KMS-11 (cell line): ENCODE data around the gene GPN2.
A peak's percentile ranks its signal among the peaks of the same experiment; 100 is the strongest.

Experiments used
- H2AFZ ChIP-seq: fragments of 200-600 bp; sonication (generic); 2 replicates; pipeline ENCODE4 v1.6.1; 2016; ENCODE audit warnings: antibody characterized with exemption, mixed run types, low read depth
- H3K27ac ChIP-seq: fragments of 200-600 bp; sonication (generic); 2 replicates; pipeline ENCODE4 v1.6.1; 2016; ENCODE audit warnings: mild to moderate bottlenecking, mixed run types
- H3K27me3 ChIP-seq: fragments of 200-600 bp; sonication (generic); 2 replicates; pipeline ENCODE4 v1.6.1; 2017; ENCODE audit warnings: mild to moderate bottlenecking, low read depth, mixed run types, moderate library complexity; ENCODE audit not compliant: insufficient read depth
- H3K36me3 ChIP-seq: fragments of 200-600 bp; sonication (generic); 2 replicates; pipeline ENCODE4 v1.6.1; 2017; ENCODE audit warnings: mild to moderate bottlenecking, mixed run types; ENCODE audit not compliant: insufficient read depth
- H3K4me1 ChIP-seq: fragments of 200-600 bp; sonication (generic); 2 replicates; pipeline ENCODE4 v1.6.1; 2016; ENCODE audit warnings: mild to moderate bottlenecking, low read depth, mixed run types; ENCODE audit not compliant: poor library complexity, severe bottlenecking
- H3K4me2 ChIP-seq: fragments of 200-600 bp; sonication (generic); 2 replicates; pipeline ENCODE4 v1.7.0; 2016; ENCODE audit warnings: mild to moderate bottlenecking, mixed run types
- H3K4me3 ChIP-seq: fragments of 200-600 bp; sonication (generic); IDR thresholded peaks from 2 replicates; pipeline ENCODE4 v1.6.1; 2017; ENCODE audit warnings: low read depth, low read length, mixed read lengths; ENCODE audit not compliant: insufficient read depth
- H3K79me2 ChIP-seq: fragments of 200-600 bp; sonication (generic); 2 replicates; pipeline ENCODE4 v1.6.1; 2016; ENCODE audit warnings: low read depth, mixed run types; ENCODE audit not compliant: insufficient read depth
- H3K9ac ChIP-seq: fragments of 200-600 bp; sonication (generic); 2 replicates; pipeline ENCODE4 v1.6.1; 2016; ENCODE audit warnings: mild to moderate bottlenecking, mixed run types
- H4K20me1 ChIP-seq: fragments of 200-600 bp; sonication (generic); 2 replicates; pipeline ENCODE4 v1.6.1; 2016; ENCODE audit warnings: mild to moderate bottlenecking, mixed run types; ENCODE audit not compliant: insufficient read depth
- CTCF ChIP-seq: fragments of 200-600 bp; sonication (generic); conservative IDR thresholded peaks from 2 replicates; pipeline ENCODE4 v1.6.1; 2017; ENCODE audit warnings: low read depth, mild to moderate bottlenecking, antibody characterized with exemption, low read length, moderate library complexity, mixed read lengths

Gene GPN2

DNA sequence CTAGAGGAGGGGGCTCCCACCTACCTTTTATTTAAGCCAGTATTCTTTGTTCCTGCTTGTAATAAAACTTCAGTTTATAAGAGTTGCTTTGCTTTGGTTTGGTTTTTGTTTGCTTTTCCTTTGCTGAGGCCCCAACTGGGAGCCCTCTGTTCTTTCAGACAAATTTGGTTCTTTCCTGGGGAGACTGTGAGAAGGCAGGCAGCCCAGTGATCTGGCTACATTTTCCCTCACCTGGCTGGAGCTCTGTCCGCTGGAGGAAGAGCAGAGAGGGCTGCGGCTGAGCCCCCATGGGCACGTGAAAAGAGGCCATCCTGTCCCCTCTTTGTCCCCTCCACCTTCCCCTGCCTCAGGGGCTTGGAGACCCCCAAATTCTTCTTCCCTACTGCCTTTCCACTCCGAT lies 34.4 kb downstream of the GPN2 start:
- Histone ChIP-seq H3K79me2 (no peaks in the 10 kb centered on the region), H3K4me3 (no peak overlapping the region), H3K4me2 (no peak overlapping the region), H3K27ac (no peak overlapping the region), H3K9ac (no peak overlapping the region), H3K36me3 (no peaks in the 10 kb centered on the region), H2AFZ (no peak overlapping the region), H3K4me1 (peaks cover 7% of the 10 kb centered on the region), H3K27me3 (no peaks in the 10 kb centered on the region), H4K20me1 (no peaks in the 10 kb centered on the region)
- no peak for TF ChIP-seq CTCF

- Histone ChIP-seq H3K4me3 (no peak overlapping the region), H3K27me3 (no peaks in the 10 kb centered on the region), H3K36me3 (no peaks in the 10 kb centered on the region), H3K27ac (no peak overlapping the region), H3K4me2 (no peak overlapping the region), H3K4me1 (peaks cover 7% of the 10 kb centered on the region), H4K20me1 (no peaks in the 10 kb centered on the region), H3K9ac (no peak overlapping the region), H2AFZ (no peak overlapping the region), H3K79me2 (no peaks in the 10 kb centered on the region)
- no peak for TF ChIP-seq CTCF
Measured at GRCh38 chr1:26854906-26855305, 35.2 kb downstream of the GPN2 start.

DNA sequence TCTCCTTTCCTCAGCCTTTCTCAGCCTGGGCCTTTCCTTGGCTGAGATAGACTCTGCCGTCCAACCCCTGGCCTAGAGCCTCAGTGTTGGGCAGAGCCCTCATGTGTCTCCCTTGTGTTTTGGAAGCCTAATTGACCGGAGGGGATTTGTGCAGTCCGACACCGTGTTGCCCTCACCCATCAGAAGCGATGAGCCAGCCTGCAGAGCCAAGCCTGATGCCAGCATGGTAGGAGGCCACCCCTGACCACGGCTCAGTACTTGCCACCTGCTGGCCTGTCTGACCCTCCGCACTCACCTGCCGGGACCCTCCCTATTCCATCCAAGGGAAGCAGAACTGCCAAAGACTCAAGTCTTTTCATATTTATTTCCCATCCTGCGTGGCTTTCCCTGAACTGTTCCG lies 36.5 kb downstream of the GPN2 start:
- Histone ChIP-seq H3K9ac (no peak overlapping the region), H3K4me3 (no peak overlapping the region), H2AFZ (no peak overlapping the region), H3K79me2 (no peaks in the 10 kb centered on the region), H3K4me1 (peaks cover 11% of the 10 kb centered on the region), H3K27me3 (no peaks in the 10 kb centered on the region), H3K4me2 (no peak overlapping the region), H3K27ac (no peak overlapping the region), H3K36me3 (no peaks in the 10 kb centered on the region), H4K20me1 (no peaks in the 10 kb centered on the region)
- no peak for TF ChIP-seq CTCF

GRCh38 chr1:26853156-26853555 lies 36.9 kb downstream of the GPN2 start:
- peaks cover 11% of the 10 kb centered on the region for H3K4me1 ChIP-seq
- no peak overlapping the region for H2AFZ ChIP-seq
- no peaks in the 10 kb centered on the region for H4K20me1 ChIP-seq
- H3K79me2 ChIP-seq = no peaks in the 10 kb centered on the region
- no peaks in the 10 kb centered on the region for H3K36me3 ChIP-seq
- H3K4me2 ChIP-seq = no peak overlapping the region
- H3K9ac ChIP-seq = no peak overlapping the region
- TF ChIP-seq CTCF = peak; percentile 83
- H3K4me3 ChIP-seq = no peak overlapping the region
- no peak overlapping the region for H3K27ac ChIP-seq
- no peaks in the 10 kb centered on the region for H3K27me3 ChIP-seq

GRCh38 chr1:26852701-26853100 lies 37.4 kb downstream of the GPN2 start:
- H3K4me1 ChIP-seq = peaks cover 11% of the 10 kb centered on the region
- no peaks in the 10 kb centered on the region for H3K36me3 ChIP-seq
- H3K27ac ChIP-seq = no peak overlapping the region

More at GRCh38 chr1:26852701-26853100, 37.4 kb downstream of the GPN2 start:
- H2AFZ ChIP-seq = no peak overlapping the region
- no peak overlapping the region for H3K4me3 ChIP-seq
- H3K79me2 ChIP-seq = no peaks in the 10 kb centered on the region
- no peak overlapping the region for H3K4me2 ChIP-seq
- H3K9ac ChIP-seq = no peak overlapping the region
- H3K27me3 ChIP-seq = no peaks in the 10 kb centered on the region
- no peaks in the 10 kb centered on the region for H4K20me1 ChIP-seq
- no peak for TF ChIP-seq CTCF
